ENCODE measurements around the gene COPZ2.
A peak's percentile ranks its signal among the peaks of the same experiment; 100 is the strongest.
"Not testable (repeated sequence)": the region's sequence is repeated elsewhere in the genome, so short reads cannot be mapped to it uniquely, and the experiment has no call there.

COPZ2 gene

DNA sequence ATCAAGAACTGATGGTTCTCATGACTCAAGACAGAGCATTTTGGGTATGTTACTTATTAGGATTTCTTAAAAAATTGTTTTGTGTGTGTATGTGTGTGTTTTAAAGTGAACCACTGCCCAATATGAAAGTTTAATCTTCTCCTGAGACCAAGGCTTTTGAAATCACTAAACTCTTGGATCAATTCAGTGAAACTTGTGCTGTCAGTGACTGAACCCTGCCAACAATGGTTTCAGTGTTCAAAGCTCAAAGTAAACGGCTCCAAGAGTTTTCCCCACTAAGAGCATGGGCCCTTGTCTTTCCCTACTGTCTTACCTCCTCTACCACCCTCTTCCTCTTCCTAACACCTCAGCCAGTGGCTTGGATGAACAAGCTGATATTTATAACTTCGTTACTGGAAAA lies 32.6 kb upstream of the COPZ2 start:
- DNase-seq (ENCODE audit: low read depth): no peak
- H3K4me3 ChIP-seq (ENCODE audit: control insufficient read depth, low read depth, low read length): no peak overlapping the region

DNA sequence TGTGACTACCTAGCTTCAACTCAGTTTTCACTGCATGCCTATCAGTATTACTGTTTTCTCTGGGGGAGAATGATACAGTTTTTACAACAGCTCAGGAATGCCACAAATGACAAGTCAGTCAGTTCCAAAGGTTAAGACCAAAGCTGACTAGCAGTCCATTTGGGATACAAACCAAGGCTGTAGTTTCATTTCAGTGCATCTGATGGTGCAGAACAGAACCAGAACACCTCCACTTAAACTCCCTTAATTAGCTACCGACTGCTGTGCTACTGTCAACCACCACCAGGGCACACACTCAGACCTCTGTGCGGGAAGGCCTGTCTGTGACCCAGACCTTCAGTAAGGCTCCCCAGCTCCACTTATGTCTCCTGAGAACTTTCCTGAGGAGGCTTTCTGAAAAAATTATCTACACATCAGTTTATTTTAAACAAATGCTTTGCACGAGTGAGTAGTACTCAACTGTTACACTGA lies 30.9 kb upstream of the COPZ2 start:
- H3K4me3 ChIP-seq (ENCODE audit: control insufficient read depth, low read depth, low read length): no peak overlapping the region
- TF ChIP-seq, protein P1, sequence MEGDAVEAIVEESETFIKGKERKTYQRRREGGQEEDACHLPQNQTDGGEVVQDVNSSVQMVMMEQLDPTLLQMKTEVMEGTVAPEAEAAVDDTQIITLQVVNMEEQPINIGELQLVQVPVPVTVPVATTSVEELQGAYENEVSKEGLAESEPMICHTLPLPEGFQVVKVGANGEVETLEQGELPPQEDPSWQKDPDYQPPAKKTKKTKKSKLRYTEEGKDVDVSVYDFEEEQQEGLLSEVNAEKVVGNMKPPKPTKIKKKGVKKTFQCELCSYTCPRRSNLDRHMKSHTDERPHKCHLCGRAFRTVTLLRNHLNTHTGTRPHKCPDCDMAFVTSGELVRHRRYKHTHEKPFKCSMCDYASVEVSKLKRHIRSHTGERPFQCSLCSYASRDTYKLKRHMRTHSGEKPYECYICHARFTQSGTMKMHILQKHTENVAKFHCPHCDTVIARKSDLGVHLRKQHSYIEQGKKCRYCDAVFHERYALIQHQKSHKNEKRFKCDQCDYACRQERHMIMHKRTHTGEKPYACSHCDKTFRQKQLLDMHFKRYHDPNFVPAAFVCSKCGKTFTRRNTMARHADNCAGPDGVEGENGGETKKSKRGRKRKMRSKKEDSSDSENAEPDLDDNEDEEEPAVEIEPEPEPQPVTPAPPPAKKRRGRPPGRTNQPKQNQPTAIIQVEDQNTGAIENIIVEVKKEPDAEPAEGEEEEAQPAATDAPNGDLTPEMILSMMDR (conservative IDR thresholded peaks at IDR 0.05; ENCODE audit: control insufficient read depth, insufficient read depth, low read depth, low read length): peak; percentile 58
- peak; percentile 60 for DNase-seq (ENCODE audit: low read depth)

More for the DNA sequence above, 32.6 kb upstream of the COPZ2 start:
- TF ChIP-seq, protein P1 (conservative IDR thresholded peaks at IDR 0.05; ENCODE audit: control insufficient read depth, insufficient read depth, low read depth, low read length): no peak

DNA sequence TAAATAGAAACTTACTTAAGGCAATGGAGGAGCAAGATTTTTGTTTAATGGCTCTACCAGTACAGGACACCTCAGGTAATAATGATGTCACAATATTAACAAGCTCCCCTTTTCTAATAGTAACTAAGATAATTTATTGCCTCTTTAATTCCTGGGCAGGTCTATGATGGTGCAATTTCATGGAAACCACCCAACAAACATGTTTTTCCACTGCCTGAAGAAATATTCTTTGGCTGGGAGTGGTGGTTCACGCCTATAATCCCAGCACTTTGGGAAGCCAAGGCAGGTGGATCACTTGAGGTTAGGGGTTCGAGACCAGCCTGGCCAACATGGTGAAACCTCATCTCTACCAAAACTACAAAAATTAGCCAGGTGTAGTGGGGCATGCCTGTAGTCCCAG lies 30.2 kb upstream of the COPZ2 start:
- H3K4me3 ChIP-seq (ENCODE audit: control insufficient read depth, low read depth, low read length): not testable (repeated sequence)
- DNase-seq (ENCODE audit: low read depth): peak; percentile 27

DNA sequence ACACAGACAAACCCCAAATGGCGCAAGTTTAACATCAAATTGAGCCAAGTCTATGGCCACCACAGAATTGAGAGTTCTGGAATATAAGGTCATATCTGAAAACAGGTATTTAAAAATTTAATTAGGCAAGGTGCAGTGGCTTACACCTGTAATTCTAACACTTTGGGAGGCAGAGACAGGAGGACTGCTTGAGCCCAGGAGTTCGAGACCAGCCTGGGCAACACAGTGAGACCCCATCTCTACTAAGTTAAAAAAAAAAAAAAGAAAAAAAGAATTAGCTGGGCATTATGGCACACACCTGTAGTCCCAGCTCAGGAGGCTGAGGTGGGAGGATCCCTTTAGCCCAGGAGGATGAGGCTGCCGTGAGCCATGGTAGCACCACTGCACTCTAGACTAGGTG lies 29.6 kb upstream of the COPZ2 start:
- DNase-seq (ENCODE audit: low read depth): no peak
- no peak overlapping the region for H3K4me3 ChIP-seq (ENCODE audit: control insufficient read depth, low read depth, low read length)
- TF ChIP-seq, protein P1 (conservative IDR thresholded peaks at IDR 0.05; ENCODE audit: control insufficient read depth, insufficient read depth, low read depth, low read length): no peak

DNA sequence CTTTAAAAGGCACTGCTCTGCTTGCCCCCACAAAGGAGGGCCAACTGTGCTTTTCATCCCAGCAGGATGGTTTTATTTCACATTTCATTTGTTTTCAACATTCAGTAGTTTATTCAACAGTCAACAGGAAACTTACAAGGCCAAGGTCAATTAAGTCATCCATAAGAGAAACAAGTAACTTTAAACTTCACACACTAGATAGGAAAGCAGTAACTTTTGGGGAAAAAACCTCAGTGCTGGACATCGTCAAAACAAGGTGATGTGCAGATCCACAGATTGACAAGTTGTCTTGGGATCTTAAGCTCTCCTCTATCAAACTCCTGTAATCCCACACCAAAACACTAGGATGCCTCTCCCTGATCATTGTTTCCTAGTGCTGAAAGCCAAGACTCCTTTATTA lies 29.1 kb upstream of the COPZ2 start:
- no peak for DNase-seq (ENCODE audit: low read depth)
- TF ChIP-seq, protein P1 (conservative IDR thresholded peaks at IDR 0.05; ENCODE audit: control insufficient read depth, insufficient read depth, low read depth, low read length): no peak
- H3K4me3 ChIP-seq (ENCODE audit: control insufficient read depth, low read depth, low read length): no peak overlapping the region

DNA sequence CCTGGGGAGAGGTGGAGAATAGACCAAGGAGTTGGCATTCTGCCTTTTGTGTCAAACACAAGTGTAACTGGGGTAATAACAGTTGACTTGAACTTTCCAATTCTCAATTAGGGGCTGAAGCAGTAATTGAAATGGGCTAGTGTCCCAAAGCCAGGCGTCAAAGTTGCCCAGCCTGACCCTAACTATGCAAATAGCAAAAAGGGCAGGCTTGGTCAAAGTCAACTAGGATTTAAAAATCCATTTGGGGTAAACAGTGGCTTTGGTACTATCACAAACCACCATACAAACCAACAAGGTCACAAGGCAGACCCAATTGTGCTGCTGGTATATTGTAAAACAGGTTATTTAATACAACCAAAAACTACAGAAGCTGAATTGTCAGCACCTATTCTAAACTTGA lies 28.6 kb upstream of the COPZ2 start:
- TF ChIP-seq, protein P1 (conservative IDR thresholded peaks at IDR 0.05; ENCODE audit: control insufficient read depth, insufficient read depth, low read depth, low read length): no peak
- no peak overlapping the region for H3K4me3 ChIP-seq (ENCODE audit: control insufficient read depth, low read depth, low read length)
- no peak for DNase-seq (ENCODE audit: low read depth)

DNA sequence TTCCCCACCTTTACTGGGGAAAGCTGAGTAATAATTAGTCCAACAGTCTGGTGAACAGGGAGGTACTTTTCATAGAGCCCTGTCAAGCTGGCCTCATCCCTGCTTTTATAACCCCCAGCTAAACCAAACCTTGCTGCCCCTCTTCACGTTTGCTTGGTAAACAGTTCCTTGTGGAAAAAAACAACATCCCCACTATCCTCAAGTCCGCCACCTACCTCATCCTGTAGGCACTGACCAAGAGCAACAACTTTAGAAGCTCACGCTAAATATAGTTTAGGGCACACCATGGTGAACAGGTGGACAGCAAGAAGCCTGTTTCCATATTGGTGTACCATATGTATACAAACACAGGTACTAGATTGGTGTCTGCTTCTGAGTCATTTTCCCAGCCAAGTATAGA lies 27.0 kb upstream of the COPZ2 start:
- TF ChIP-seq, protein P1 (conservative IDR thresholded peaks at IDR 0.05; ENCODE audit: control insufficient read depth, insufficient read depth, low read depth, low read length): no peak
- H3K4me3 ChIP-seq (ENCODE audit: control insufficient read depth, low read depth, low read length): no peak overlapping the region

More for the DNA sequence above, 27.0 kb upstream of the COPZ2 start:
- DNase-seq (ENCODE audit: low read depth): no peak
